Stimulated activated CD8-positive, alpha-beta memory T cell treated with anti-CD3 and anti-CD28 coated beads, Interleukin-15, amount 100 ng/mL, for 48 hours (primary cell): ENCODE results near the gene PCCA.
"Not testable (repeated sequence)": the region's sequence is repeated elsewhere in the genome, so short reads cannot be mapped to it uniquely, and the experiment has no call there.

Source experiments
- DNase-seq, 2 donors: peaks; one replicate each; pipeline ENCODE4 v3.0.0-alpha.2; 2020; ENCODE audit warnings: low read depth in 2 of 2

Gene PCCA

GRCh38 chr13:100197116-100197515 lies 108.2 kb downstream of the PCCA start:
- DNase-seq, result no peak

- no peak for DNase-seq
Measured at GRCh38 chr13:100197591-100198365, 108.9 kb downstream of the PCCA start.

GRCh38 chr13:100203696-100204367 lies 114.9 kb downstream of the PCCA start:
- DNase-seq, result no peak

GRCh38 chr13:100208002-100208401 lies 119.1 kb downstream of the PCCA start:
- DNase-seq, result no peak

GRCh38 chr13:100208626-100209025 lies 119.7 kb downstream of the PCCA start:
- DNase-seq, result no peak

GRCh38 chr13:100209857-100210825 lies 121.2 kb downstream of the PCCA start:
- no peak for DNase-seq

GRCh38 chr13:100211016-100211710 lies 122.3 kb downstream of the PCCA start:
- no peak for DNase-seq

GRCh38 chr13:100212904-100213553 lies 124.1 kb downstream of the PCCA start:
- no peak for DNase-seq

GRCh38 chr13:100213576-100213975 lies 124.7 kb downstream of the PCCA start:
- DNase-seq, result no peak

GRCh38 chr13:100214886-100215285 lies 126.0 kb downstream of the PCCA start:
- no peak for DNase-seq

- DNase-seq, result no peak
Measured at GRCh38 chr13:100221166-100221565, 132.3 kb downstream of the PCCA start.

- not testable (repeated sequence) for DNase-seq
Measured at GRCh38 chr13:100223966-100224530, 135.2 kb downstream of the PCCA start.

GRCh38 chr13:100229603-100230002 lies 140.7 kb downstream of the PCCA start:
- no peak for DNase-seq

- no peak for DNase-seq
Measured at GRCh38 chr13:100230769-100231149, 141.9 kb downstream of the PCCA start.

GRCh38 chr13:100231176-100231575 lies 142.3 kb downstream of the PCCA start:
- DNase-seq, result no peak

GRCh38 chr13:100234006-100234405 lies 145.1 kb downstream of the PCCA start:
- DNase-seq, result no peak

- DNase-seq, result no peak
Measured at GRCh38 chr13:100234524-100235136, 145.7 kb downstream of the PCCA start.

GRCh38 chr13:100235311-100235901 lies 146.5 kb downstream of the PCCA start:
- DNase-seq, result no peak

GRCh38 chr13:100240109-100240779 lies 151.4 kb downstream of the PCCA start:
- no peak for DNase-seq
